ENCODE measurements around the gene CAMK2D. TPM values are rescaled to one million over a fixed set of nuclear protein-coding genes. Genes with fewer than 3 reads are reported as not detected.
"Not testable (repeated sequence)": the region's sequence is repeated elsewhere in the genome, so short reads cannot be mapped to it uniquely, and the experiment has no call there.

Gene CAMK2D
- total RNA-seq, 1 donor from 2014 or later = 214 TPM

GRCh38 chr4:113768952-113769351, 7.4 kb upstream of the CAMK2D start:
- intact Hi-C loops (cut with DNase I) = no loop called here
- ATAC-seq = no peak
- DNase-seq (ENCODE audit: missing footprints) = no peak

GRCh38 chr4:113766882-113767281, 5.3 kb upstream of the CAMK2D start:
- ATAC-seq (no peak), DNase-seq (ENCODE audit: missing footprints) (no peak)
- intact Hi-C loops (cut with DNase I) = no loop called here

GRCh38 chr4:113764720-113765264, 3.3 kb upstream of the CAMK2D start:
- DNase-seq (ENCODE audit: missing footprints) = no peak
- no peak for ATAC-seq
- intact Hi-C loops (cut with DNase I) = loop anchor here (5.0 kb wide), 3 partner anchors 127 to 367 kb away; no protein-coding TSS in a partner anchor

GRCh38 chr4:113763923-113764322, 2.4 kb upstream of the CAMK2D start:
- intact Hi-C loops (cut with DNase I) = loop anchor here (5.0 kb wide), 3 partner anchors 127 to 367 kb away; no protein-coding TSS in a partner anchor
- not testable (repeated sequence) for DNase-seq (ENCODE audit: missing footprints); ATAC-seq

- DNase-seq (ENCODE audit: missing footprints) (no peak), ATAC-seq (no peak)
- intact Hi-C loops (cut with DNase I) = loop anchor here (5.0 kb wide), 3 partner anchors 126 to 366 kb away; no protein-coding TSS in a partner anchor
Observed at GRCh38 chr4:113763029-113763285, 1.4 kb upstream of the CAMK2D start.

- ATAC-seq (peak; percentile 91), DNase-seq (ENCODE audit: missing footprints) (peak; percentile 99)
- intact Hi-C loops (cut with DNase I) = loop anchor here (1.0 to 5.0 kb wide), 4 partner anchors 125 to 365 kb away; no protein-coding TSS in a partner anchor
Observed at GRCh38 chr4:113762186-113763028, 869 bp upstream of the CAMK2D start.

GRCh38 chr4:113760795-113761619, 531 bp downstream of the CAMK2D start:
- intact Hi-C loops (cut with DNase I) = loop anchor here (2.0 to 5.0 kb wide), 5 partner anchors 124 to 364 kb away; no protein-coding TSS in a partner anchor
- DNase-seq (ENCODE audit: missing footprints) = peak; percentile 90
- ATAC-seq = peak; percentile 70

- DNase-seq (ENCODE audit: missing footprints) = peak; percentile 74
- no peak for ATAC-seq
- intact Hi-C loops (cut with DNase I) = loop anchor here (2.0 to 5.0 kb wide), 5 partner anchors 123 to 363 kb away; no protein-coding TSS in a partner anchor
Observed at GRCh38 chr4:113760094-113760794, 1.3 kb downstream of the CAMK2D start.

- intact Hi-C loops (cut with DNase I) = loop anchor here (2.0 to 5.0 kb wide), 6 partner anchors 75 to 362 kb away; no protein-coding TSS in a partner anchor
- ATAC-seq (no peak), DNase-seq (ENCODE audit: missing footprints) (no peak)
Observed at GRCh38 chr4:113759696-113760093, 1.8 kb downstream of the CAMK2D start.

- no peak for DNase-seq (ENCODE audit: missing footprints)
- ATAC-seq = no peak
- intact Hi-C loops (cut with DNase I) = loop anchor here (2.0 kb wide), 1 partner anchor 74 kb away; no protein-coding TSS in a partner anchor
Observed at GRCh38 chr4:113758372-113758771, 3.2 kb downstream of the CAMK2D start.

- DNase-seq (ENCODE audit: missing footprints) = no peak
- intact Hi-C loops (cut with DNase I) = no loop called here
- no peak for ATAC-seq
Observed at GRCh38 chr4:113757486-113757885, 4.1 kb downstream of the CAMK2D start.

GRCh38 chr4:113756005-113756410, 5.5 kb downstream of the CAMK2D start:
- ATAC-seq = no peak
- intact Hi-C loops (cut with DNase I) = no loop called here

GRCh38 chr4:113750734-113751133, 10.8 kb downstream of the CAMK2D start:
- intact Hi-C loops (cut with DNase I) = no loop called here
- ATAC-seq (no peak), DNase-seq (ENCODE audit: missing footprints) (no peak)

More at GRCh38 chr4:113756005-113756410, 5.5 kb downstream of the CAMK2D start:
- DNase-seq (ENCODE audit: missing footprints) = no peak

GRCh38 chr4:113750296-113750695, 11.2 kb downstream of the CAMK2D start:
- no peak for DNase-seq (ENCODE audit: missing footprints)
- ATAC-seq = no peak
- intact Hi-C loops (cut with DNase I) = no loop called here

GRCh38 chr4:113749178-113749577, 12.4 kb downstream of the CAMK2D start:
- intact Hi-C loops (cut with DNase I) = no loop called here
- no peak for DNase-seq (ENCODE audit: missing footprints)
- no peak for ATAC-seq

GRCh38 chr4:113747949-113748348, 13.6 kb downstream of the CAMK2D start:
- intact Hi-C loops (cut with DNase I) = no loop called here
- no peak for ATAC-seq
- no peak for DNase-seq (ENCODE audit: missing footprints)

GRCh38 chr4:113745711-113746110, 15.8 kb downstream of the CAMK2D start:
- ATAC-seq (no peak), DNase-seq (ENCODE audit: missing footprints) (no peak)
- intact Hi-C loops (cut with DNase I) = no loop called here

- DNase-seq (ENCODE audit: missing footprints) = no peak
- intact Hi-C loops (cut with DNase I) = no loop called here
- no peak for ATAC-seq
Observed at GRCh38 chr4:113744667-113745240, 16.8 kb downstream of the CAMK2D start.

Measured in Right ventricle myocardium inferior (tissue), 1 donor.